H9 (cell line): ENCODE results near the gene INVS. TPM values are rescaled to one million over a fixed set of nuclear protein-coding genes. Genes with fewer than 3 reads are reported as not detected.

Experiments
- DNase-seq: peaks from one replicate; pipeline ENCODE4 v3.0.0-alpha.2; 2017
- H2AFZ ChIP-seq: one replicate; pipeline ENCODE4 v1.6.1; 2013; ENCODE audit warnings: mild to moderate bottlenecking, low read length, control low read depth, moderate library complexity
- H2AK5ac ChIP-seq: 2 replicates; pipeline ENCODE4 v1.6.1; 2013; ENCODE audit warnings: low read length, control low read depth, mixed read lengths; ENCODE audit not compliant: insufficient read length
- H2BK120ac ChIP-seq: one replicate; pipeline ENCODE4 v1.6.1; 2013; ENCODE audit warnings: low read depth, mild to moderate bottlenecking, low read length, control low read depth, inconsistent platforms; ENCODE audit not compliant: poor library complexity, severe bottlenecking
- H2BK12ac ChIP-seq: 2 replicates; pipeline ENCODE4 v1.6.1; 2013; ENCODE audit warnings: low read length, control low read depth, mixed read lengths, low read depth; ENCODE audit not compliant: insufficient read length
- H2BK15ac ChIP-seq: 2 replicates; pipeline ENCODE4 v1.6.1; 2013; ENCODE audit warnings: low read depth, low read length, control low read depth
- H2BK20ac ChIP-seq: one replicate; pipeline ENCODE4 v1.6.1; 2013; ENCODE audit warnings: low read depth, mild to moderate bottlenecking, low read length, control low read depth, inconsistent platforms; ENCODE audit not compliant: poor library complexity, severe bottlenecking
- H2BK5ac ChIP-seq: 2 replicates; pipeline ENCODE4 v1.6.1; 2013; ENCODE audit warnings: low read length, control low read depth, mixed read lengths; ENCODE audit not compliant: insufficient read length
- H3K14ac ChIP-seq: 2 replicates; pipeline ENCODE4 v1.6.1; 2013; ENCODE audit warnings: low read length, control low read depth; ENCODE audit not compliant: insufficient read depth
- H3K18ac ChIP-seq: 2 replicates; pipeline ENCODE4 v1.6.1; 2013; ENCODE audit warnings: low read depth, mild to moderate bottlenecking, mixed read lengths, low read length, control low read depth; ENCODE audit not compliant: insufficient read length
- H3K23ac ChIP-seq: 2 replicates; pipeline ENCODE4 v1.6.1; 2013; ENCODE audit warnings: low read length, control low read depth, mixed read lengths, low read depth; ENCODE audit not compliant: insufficient read length
- H3K23me2 ChIP-seq: 2 replicates; pipeline ENCODE4 v1.6.1; 2013; ENCODE audit warnings: low read depth, mild to moderate bottlenecking, mixed read lengths, low read length, control low read depth; ENCODE audit not compliant: insufficient read length, poor library complexity, severe bottlenecking
- H3K27ac ChIP-seq: 2 replicates; pipeline ENCODE4 v1.5.1; 2013; ENCODE audit warnings: low read length, control low read depth, mixed read lengths, low read depth; ENCODE audit not compliant: insufficient read length
- H3K27me3 ChIP-seq: 2 replicates; pipeline ENCODE4 v1.6.1; 2013; ENCODE audit warnings: low read length, control low read depth, inconsistent platforms; ENCODE audit not compliant: insufficient read depth
- H3K4ac ChIP-seq: 2 replicates; pipeline ENCODE4 v1.6.1; 2013; ENCODE audit warnings: low read depth, mild to moderate bottlenecking, control low read depth, inconsistent platforms, low read length, moderate library complexity
- H3K4me1 ChIP-seq: 2 replicates; pipeline ENCODE4 v1.6.1; 2013; ENCODE audit warnings: low read length, control low read depth, inconsistent platforms; ENCODE audit not compliant: insufficient read depth
- H3K4me2 ChIP-seq: 2 replicates; pipeline ENCODE4 v1.6.1; 2013; ENCODE audit warnings: low read length, control low read depth, mixed read lengths; ENCODE audit not compliant: insufficient read length, insufficient read depth
- H3K56ac ChIP-seq: 2 replicates; pipeline ENCODE4 v1.6.1; 2013; ENCODE audit warnings: low read depth, mild to moderate bottlenecking, mixed read lengths, low read length, control low read depth; ENCODE audit not compliant: insufficient read length
- H3K79me1 ChIP-seq: 2 replicates; pipeline ENCODE4 v1.6.1; 2013; ENCODE audit warnings: low read depth, mild to moderate bottlenecking, moderate library complexity, low read length, control low read depth, inconsistent platforms; ENCODE audit not compliant: insufficient read depth, poor library complexity, severe bottlenecking
- H3K79me2 ChIP-seq: 2 replicates; pipeline ENCODE4 v1.6.1; 2013; ENCODE audit warnings: low read length, control low read depth, inconsistent platforms; ENCODE audit not compliant: insufficient read depth
- H3K9ac ChIP-seq: 2 replicates; pipeline ENCODE4 v1.6.1; 2013; ENCODE audit warnings: low read length, control low read depth, mixed read lengths; ENCODE audit not compliant: insufficient read length; ENCODE audit errors: extremely low read depth
- H3K9me3 ChIP-seq: one replicate; pipeline ENCODE4 v1.6.1; 2013; ENCODE audit warnings: low read depth, low read length, inconsistent platforms; ENCODE audit not compliant: control insufficient read depth
- H3T11ph ChIP-seq: one replicate; pipeline ENCODE4 v1.6.1; 2013; ENCODE audit warnings: mild to moderate bottlenecking, low read length, control low read depth, inconsistent platforms
- H4K20me1 ChIP-seq: one replicate; pipeline ENCODE4 v1.6.1; 2013; ENCODE audit not compliant: control insufficient read depth, insufficient read length, insufficient read depth
- H4K5ac ChIP-seq: 2 replicates; pipeline ENCODE4 v1.6.1; 2013; ENCODE audit warnings: low read depth, mild to moderate bottlenecking, mixed read lengths, low read length, control low read depth; ENCODE audit not compliant: insufficient read length
- H4K8ac ChIP-seq: replicated peaks from 2 replicates; pipeline ENCODE4 v1.6.1; 2013; ENCODE audit warnings: low read length, control low read depth, mixed read lengths, low read depth; ENCODE audit not compliant: insufficient read length
- H4K91ac ChIP-seq: 2 replicates; pipeline ENCODE4 v1.6.1; 2013; ENCODE audit warnings: low read depth, mild to moderate bottlenecking, moderate library complexity, mixed read lengths, low read length, control low read depth; ENCODE audit not compliant: insufficient read length
- H3K27ac Mint-ChIP-seq, 3 experiments: 2 replicates in 2 of 3; 3 replicates in 1 of 3; pipeline ENCODE4 v1.8.0; 2020 to 2021; ENCODE audit warnings: mixed read lengths in 3 of 3, mild to moderate bottlenecking in 1 of 3, moderate library complexity in 1 of 3
- H3K27me3 Mint-ChIP-seq: 2 replicates; pipeline ENCODE4 v1.8.0; 2021; ENCODE audit warnings: low read depth, mild to moderate bottlenecking, moderate library complexity, mixed read lengths
- H3K36me3 Mint-ChIP-seq, 3 experiments: 2 replicates in 2 of 3; 3 replicates in 1 of 3; pipeline ENCODE4 v1.8.0; 2020 to 2021; ENCODE audit warnings: low read depth in 3 of 3, mixed read lengths in 3 of 3; ENCODE audit not compliant: insufficient read depth in 1 of 3
- H3K4me1 Mint-ChIP-seq, 2 experiments: 2 replicates each; pipeline ENCODE4 v1.8.0; 2020; ENCODE audit warnings: mixed read lengths in 2 of 2
- H3K4me3 Mint-ChIP-seq, 2 experiments: 2 replicates in 1 of 2; 3 replicates in 1 of 2; pipeline ENCODE4 v1.8.0; 2020 to 2021; ENCODE audit warnings: mild to moderate bottlenecking in 2 of 2, mixed read lengths in 2 of 2, moderate library complexity in 1 of 2
- H3K9me3 Mint-ChIP-seq, 2 experiments: 2 replicates in 1 of 2; 3 replicates in 1 of 2; pipeline ENCODE4 v1.8.0; 2020; ENCODE audit warnings: mild to moderate bottlenecking in 2 of 2, mixed read lengths in 2 of 2, moderate library complexity in 1 of 2
- CTCF ChIP-seq: fragments of 200-600 bp; sonication (generic); conservative IDR thresholded peaks from 3 replicates; pipeline ENCODE4 v1.8.0; 2021; ENCODE audit warnings: antibody characterized with exemption, mild to moderate bottlenecking
- WGBS: extraction: QIAGEN DNeasy Blood & Tissue Kit; methylation state at CpG from one replicate; pipeline ENCODE4 v1.1.7; 2013; ENCODE audit warnings: missing lambda C conversion rate, low lambda C conversion rate, mixed read lengths; ENCODE audit not compliant: insufficient read length; ENCODE audit errors: extremely low coverage; 5-methylcytosine and 5-hydroxymethylcytosine counted together
- total RNA-seq: library from RNA; stranded (reverse); gene quantifications from 2 replicates; pipeline ENCODE4 v1.2.1, GENCODE V29; 2021

The INVS gene
- total RNA-seq, 1 experiment from 2014 or later: 7.5 TPM

- Mint-ChIP-seq H3K27me3 (no peaks in the 10 kb centered on the region), H3K36me3 (peaks cover 0 to 4% (median 0%) of the 10 kb centered on the region in 3 experiments; a peak in 1 of 7 replicates), H3K27ac (peak overlapping the region in 1 of 3 experiments; percentile 37; a peak in 1 of 7 replicates), H3K9me3 (no peaks in the 10 kb centered on the region), H3K4me3 (no peak overlapping the region), H3K4me1 (peaks cover 5 to 6% of the 10 kb centered on the region in 2 experiments)
- H4K20me1 ChIP-seq: no peaks in the 10 kb centered on the region
- H2BK5ac ChIP-seq: no peak overlapping the region
- no peak overlapping the region for H3K27ac ChIP-seq
- H4K8ac ChIP-seq: no peak overlapping the region
- no peak overlapping the region for H3K9ac ChIP-seq
- H3K27me3 ChIP-seq: no peaks in the 10 kb centered on the region
- H4K5ac ChIP-seq: no peak overlapping the region
- H4K91ac ChIP-seq: no peak overlapping the region
- no CpG with 5 or more reads among the region's 3 CpGs for WGBS
- H2BK12ac ChIP-seq: no peak overlapping the region
- no peak overlapping the region for H2BK120ac ChIP-seq
- no peak overlapping the region for H2BK15ac ChIP-seq
- H3K4ac ChIP-seq: no peak overlapping the region
- no peak overlapping the region for H3K18ac ChIP-seq
- no peak overlapping the region for H3K23ac ChIP-seq
- no peak overlapping the region for H2AFZ ChIP-seq
- H3K4me2 ChIP-seq: no peak overlapping the region
- H2BK20ac ChIP-seq: no peak overlapping the region
- no peak overlapping the region for H3K14ac ChIP-seq
- no peaks in the 10 kb centered on the region for H3K79me1 ChIP-seq
- peaks cover 2% of the 10 kb centered on the region for H3K4me1 ChIP-seq
- H2AK5ac ChIP-seq: no peak overlapping the region
- TF ChIP-seq CTCF: no peak
- H3T11ph ChIP-seq: no peak overlapping the region
- no peaks in the 10 kb centered on the region for H3K9me3 ChIP-seq
- H3K23me2 ChIP-seq: no peaks in the 10 kb centered on the region
- H3K79me2 ChIP-seq: no peaks in the 10 kb centered on the region
- no peak overlapping the region for H3K56ac ChIP-seq
- no peak for DNase-seq
Observed at GRCh38 chr9:100204796-100205195, 105.8 kb downstream of the INVS start.
